Right ventricle myocardium superior (tissue), 1 donor: ENCODE results near the gene SUPV3L1. TPM values are rescaled to one million over a fixed set of nuclear protein-coding genes. Genes with fewer than 3 reads are reported as not detected.
"Not testable (repeated sequence)": the region's sequence is repeated elsewhere in the genome, so short reads cannot be mapped to it uniquely, and the experiment has no call there.

Source experiments
- ATAC-seq: fragments of 200-7000 bp; cut with Tn5 transposase; one replicate; pipeline ENCODE4 v1.9.1; 2020; ENCODE audit warnings: mild to moderate bottlenecking; ENCODE audit not compliant: poor library complexity
- DNase-seq: peaks from one replicate; pipeline ENCODE4 v3.0.0-alpha.2; 2020
- intact Hi-C: fragments of 100-400 bp; cut with DNase I; formaldehyde crosslinking; loops from one replicate; pipeline ENCODE4 v1.11.2; 2022
- long read RNA-seq: library from polyadenylated mRNA; unstranded; transcript quantifications from one replicate; pipeline ENCODE4 v2.0.0, GENCODE V29; 2021
- total RNA-seq: library from RNA; stranded (reverse); fragmentation: NEBNext Ultra II Directional; extraction: Animal tissue kit (Norgen Biotek cat#: 25700); gene quantifications from one replicate; pipeline ENCODE4 v1.2.1, GENCODE V29; 2021
- donor health status: DM: no; HTN: yes; CAD: no; lungs with severe emphysema.

Gene SUPV3L1
- total RNA-seq: 36.4 TPM
- long read RNA-seq, transcript SUPV3L1-203 (6 exons, 2,392 nt): minor isoform, 16 of 135 reads
- long read RNA-seq, transcript SUPV3L1-201 (15 exons, 2,484 nt): major isoform, 100 of 135 reads
- long read RNA-seq, partial matches to known transcripts: 4 of 135 reads
- long read RNA-seq, other reads (novel, unspliced or antisense): 15 of 135 reads

DNA sequence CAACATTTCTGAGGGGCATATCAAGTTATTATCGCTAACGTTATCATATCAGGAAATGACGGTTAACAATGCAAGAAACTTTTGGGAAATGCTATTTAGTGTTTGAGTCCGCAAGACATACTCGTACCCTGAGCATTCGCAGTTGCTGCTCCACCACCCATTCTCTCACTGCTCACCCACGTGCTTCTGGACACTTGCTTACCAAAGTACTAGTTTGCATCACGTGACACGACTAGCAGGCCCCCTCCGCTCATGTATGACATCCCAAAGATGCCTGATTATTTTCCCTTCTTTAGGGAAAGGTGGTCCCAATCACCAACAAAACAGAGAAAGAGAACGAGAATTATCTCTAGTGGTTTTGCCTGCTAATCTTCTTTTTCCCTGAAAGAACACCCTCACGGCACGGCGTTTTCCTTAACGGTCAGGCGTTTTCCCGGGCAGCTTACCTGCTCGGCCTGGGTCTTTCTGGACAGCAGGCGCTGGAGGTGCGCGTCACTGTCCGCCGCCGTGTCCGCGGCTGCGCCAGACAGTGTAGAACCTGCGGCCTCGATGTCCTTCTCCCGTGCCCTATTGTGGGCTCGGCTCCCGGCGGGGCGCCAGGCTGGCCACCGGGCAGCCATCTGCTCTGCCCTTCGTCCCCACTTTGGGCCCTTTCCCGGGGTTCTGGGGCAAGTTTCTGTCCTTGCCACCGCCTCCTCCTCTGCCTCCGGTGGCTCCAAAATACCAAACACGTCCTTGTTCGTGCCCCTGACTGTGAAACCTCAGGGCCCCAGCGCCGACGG lies at the start of gene SUPV3L1:
Gene SUPV3L1 (plus strand): TSS at position 492 of the 782 bp plus-strand sequence. CDS start 58 bp downstream, at position 550.
- ATAC-seq (peak; percentile 98), DNase-seq (peak; percentile 95)
- intact Hi-C loops: no loop called here

DNA sequence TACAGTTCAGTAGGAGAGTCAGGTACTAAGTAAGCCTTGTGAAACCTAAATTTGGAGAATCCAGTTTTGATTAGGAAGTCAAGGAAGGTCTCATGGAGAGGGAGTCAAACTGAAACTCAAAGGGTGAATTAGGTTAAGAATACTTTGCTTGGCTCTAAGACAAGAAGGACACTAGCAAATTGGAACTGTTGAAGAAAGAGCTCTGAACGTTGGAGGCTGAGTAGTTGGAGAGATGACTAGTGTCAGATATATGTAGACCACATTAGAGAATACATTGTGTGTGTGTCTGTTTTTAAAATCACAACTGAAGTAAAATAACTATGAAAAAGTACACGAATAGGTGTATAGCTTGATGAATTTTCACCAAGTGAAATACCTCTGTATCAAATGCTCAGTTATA lies 49.8 kb upstream of the SUPV3L1 start:
- DNase-seq: no peak
- ATAC-seq: peak; percentile 20
- intact Hi-C loops: no loop called here

DNA sequence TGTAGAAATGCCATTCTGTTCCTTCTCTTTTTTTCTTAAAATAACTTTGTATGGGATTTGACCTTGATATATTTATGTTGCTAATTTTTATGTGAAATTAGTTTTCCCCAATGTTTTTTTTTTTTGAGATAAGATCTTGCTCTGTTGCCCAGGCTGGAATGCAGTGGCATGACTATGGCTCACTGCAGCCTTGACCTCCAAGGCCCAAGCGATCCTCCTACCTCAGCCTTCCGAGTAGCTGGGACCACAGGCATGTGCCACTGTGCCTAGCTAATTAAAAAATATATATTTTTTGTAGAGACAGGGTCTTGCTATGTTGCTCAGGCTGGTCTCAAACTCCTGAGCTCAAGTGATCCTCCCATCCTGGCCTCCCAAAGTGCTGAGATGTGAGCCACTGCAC lies 40.1 kb upstream of the SUPV3L1 start:
- DNase-seq: no peak
- no peak for ATAC-seq
- intact Hi-C loops: no loop called here

DNA sequence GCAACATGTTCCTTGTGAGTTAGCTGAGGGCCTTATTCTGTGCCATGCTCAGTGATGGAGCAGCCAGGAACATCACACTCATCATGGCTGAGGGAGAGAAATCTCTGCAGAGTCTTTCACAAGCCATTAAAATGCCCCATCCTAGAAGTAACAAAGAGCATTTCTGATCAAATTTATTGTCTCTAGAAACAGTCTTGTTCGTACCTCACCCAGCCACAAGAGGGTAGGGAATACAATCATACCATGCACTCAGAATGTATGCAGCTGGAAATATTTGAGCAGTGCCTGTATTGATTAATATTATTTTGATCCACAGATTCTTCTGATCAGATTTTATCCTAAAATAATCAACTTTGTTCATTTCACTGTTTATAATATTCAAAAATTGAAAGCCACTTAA lies 38.7 kb upstream of the SUPV3L1 start:
- no peak for ATAC-seq
- intact Hi-C loops: no loop called here
- no peak for DNase-seq

DNA sequence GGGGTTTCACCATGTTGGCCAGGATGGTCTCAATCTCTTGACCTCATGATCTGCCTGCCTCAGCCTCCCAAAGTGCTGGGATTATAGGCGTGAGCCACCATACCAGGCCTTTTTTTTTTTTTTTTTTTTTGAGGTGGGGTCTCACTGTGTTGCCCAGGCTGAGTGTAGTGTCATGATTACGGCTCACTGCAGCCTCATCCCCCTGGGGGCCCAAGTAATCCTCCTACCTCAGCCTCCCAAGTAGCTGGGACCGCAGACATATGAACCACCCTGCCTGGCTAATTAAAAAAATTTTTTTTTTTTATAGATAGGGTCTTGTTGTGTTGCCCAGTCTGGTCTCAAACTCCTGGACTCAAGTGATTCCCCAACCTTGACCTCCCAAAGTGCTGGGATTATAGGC lies 38.0 kb upstream of the SUPV3L1 start:
- ATAC-seq, intact Hi-C loops, DNase-seq: not testable (repeated sequence)

DNA sequence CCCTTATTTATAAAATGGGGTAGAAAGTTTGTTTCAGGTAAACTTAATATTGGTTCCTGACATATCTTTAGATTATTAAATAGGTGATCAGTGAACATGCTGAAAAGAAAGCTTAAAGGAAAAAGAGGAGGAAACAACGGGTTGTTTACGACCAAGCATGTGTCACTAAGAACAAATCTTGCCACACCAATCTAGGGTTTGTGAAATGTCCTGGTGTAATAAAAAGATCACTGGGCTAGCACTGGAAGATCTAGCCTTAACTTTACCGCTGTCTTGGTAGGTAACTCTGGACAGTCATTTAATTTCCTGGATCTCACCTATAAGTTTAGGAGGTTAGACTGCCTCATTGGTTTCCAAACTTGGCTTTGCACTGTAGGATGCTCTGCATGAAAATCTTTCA lies 37.1 kb upstream of the SUPV3L1 start:
- no peak for DNase-seq
- intact Hi-C loops: no loop called here
- ATAC-seq: no peak

DNA sequence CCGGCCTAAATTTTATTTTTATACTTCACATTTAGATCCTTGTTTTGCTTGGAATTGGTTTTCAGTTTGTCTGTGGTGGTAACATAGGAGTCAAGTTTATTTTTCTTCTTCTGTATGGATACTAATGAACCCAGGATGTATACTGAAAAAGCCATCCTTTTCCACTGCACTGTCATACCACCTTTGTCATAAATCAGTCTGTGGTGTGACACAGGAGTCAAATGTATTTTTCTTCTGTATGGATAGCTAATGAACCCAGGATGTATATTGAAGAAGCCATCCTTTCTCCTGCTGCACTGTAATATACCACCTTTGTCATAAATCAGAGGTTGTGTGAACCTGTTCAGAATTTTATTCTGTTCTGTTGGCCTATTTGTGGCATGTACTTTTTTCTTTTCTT lies 34.7 kb upstream of the SUPV3L1 start:
- ATAC-seq: no peak
- intact Hi-C loops: no loop called here
- DNase-seq: no peak

DNA sequence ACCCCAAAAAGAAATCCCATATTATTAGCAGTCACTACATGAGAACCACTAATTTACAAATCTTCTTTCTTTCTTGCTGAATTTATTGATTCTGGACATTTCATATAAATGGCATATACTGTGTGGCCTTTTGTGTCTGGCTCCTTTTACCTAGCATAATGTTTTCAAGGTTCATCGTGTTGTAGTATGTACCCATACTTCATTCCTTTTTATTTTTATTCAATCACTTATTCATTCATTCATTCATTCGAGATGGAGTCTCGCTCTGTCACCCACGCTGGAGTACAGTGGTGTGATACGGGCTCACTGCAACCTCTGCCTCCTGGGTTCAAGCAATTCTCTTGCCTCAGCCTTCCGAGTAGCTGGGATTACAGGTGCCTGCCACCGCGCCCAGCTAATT lies 34.2 kb upstream of the SUPV3L1 start:
- no peak for DNase-seq
- intact Hi-C loops: no loop called here
- no peak for ATAC-seq

DNA sequence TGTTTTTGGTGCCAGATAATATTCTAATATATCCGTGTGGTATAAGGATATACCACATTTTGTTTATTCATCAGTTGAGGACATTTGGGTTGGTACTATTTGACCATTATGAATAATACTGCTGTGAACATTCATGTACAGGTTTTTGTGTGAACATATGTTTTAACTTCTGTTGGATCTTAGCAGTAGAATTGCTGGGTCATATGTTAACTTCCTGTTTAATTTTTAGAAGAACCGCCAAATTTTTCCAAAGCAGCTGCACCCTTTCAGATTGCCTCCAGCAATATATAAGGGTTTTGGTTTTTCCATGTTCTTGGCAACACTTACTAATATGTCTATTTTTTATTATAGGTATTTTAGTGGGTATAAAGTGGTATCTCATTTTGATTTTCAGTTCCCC lies 33.3 kb upstream of the SUPV3L1 start:
- no peak for DNase-seq
- intact Hi-C loops: no loop called here
- ATAC-seq: no peak

DNA sequence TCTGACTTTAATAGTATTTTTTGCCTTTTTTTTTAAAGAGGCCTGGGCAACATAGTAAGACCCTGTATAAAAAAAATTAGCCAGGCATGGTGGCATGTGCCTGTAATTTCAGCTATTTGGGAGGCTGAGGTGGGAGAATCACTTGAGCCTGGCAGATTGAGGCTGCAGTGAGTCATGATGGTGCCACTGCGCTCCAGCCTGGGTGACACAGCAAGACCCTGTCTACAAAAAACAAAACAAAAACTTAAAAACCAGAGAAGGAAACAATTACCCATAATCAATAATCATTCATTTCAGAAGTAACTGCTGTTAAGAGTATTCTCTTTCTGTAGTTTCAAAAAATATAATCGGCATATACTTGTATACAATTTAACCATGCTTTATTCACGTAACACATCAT lies 28.1 kb upstream of the SUPV3L1 start:
- intact Hi-C loops: no loop called here
- DNase-seq: no peak
- ATAC-seq: no peak

DNA sequence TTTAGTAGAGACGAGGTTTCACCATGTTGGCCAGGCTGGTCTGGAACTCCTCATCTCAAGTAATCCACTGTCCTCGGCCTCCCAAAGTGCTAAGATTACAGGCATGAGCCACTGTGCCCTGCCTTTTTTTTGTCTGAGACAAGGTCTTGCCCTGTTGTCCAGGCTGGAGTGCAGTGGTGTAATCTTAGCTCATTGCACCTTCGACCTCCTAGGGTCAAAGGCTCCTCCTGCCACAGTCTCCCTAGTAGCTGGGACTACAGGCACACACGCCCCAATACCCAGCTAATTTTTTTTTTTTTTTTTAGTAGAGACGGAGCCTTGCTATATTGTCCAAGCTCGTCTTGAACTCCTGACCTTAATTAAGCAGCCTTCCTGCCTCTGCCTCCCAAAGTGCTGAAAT lies 26.8 kb upstream of the SUPV3L1 start:
- no peak for ATAC-seq
- no peak for DNase-seq
- intact Hi-C loops: no loop called here

DNA sequence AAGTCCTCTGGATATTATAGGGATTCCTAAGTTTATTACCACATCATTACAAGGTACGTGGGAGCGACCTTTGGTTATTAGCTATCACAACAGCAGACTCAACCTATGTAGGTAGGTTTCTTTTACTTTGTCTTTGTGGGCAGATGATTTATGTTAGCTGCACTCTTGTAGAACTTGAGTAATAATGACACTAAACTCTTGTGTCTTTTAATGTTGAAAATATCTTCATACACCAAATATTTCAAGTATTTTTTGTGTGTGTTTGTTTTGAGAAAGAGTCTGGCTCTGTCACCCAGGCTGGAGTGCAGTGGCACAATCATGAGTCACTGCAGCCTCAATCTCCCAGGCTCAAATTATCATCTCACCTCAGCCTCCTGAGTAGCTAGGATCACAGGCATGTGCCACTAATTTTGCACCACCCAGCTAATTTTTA lies 19.2 kb upstream of the SUPV3L1 start:
- DNase-seq (no peak), ATAC-seq (no peak)
- intact Hi-C loops: no loop called here

DNA sequence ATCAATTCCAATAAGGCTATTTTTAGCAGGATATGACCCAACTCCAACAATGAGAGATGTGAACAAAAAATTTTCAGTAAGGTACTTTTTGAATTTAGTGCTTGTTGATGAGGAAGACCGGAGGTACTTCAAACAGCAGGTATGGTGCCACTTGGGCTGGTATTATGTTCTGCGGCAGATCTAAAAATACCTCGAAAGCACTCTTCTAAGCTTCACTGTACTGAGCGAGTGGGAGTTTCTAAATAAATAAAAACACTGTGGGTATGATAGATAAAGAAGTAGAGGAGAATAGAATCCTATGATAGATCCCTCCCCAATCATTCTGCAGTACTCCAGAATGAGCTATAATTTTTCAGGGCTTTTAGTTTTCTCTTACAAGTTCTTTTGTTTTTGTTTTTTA lies 11.5 kb upstream of the SUPV3L1 start:
- DNase-seq (no peak), ATAC-seq (peak; percentile 46)
- intact Hi-C loops: no loop called here

DNA sequence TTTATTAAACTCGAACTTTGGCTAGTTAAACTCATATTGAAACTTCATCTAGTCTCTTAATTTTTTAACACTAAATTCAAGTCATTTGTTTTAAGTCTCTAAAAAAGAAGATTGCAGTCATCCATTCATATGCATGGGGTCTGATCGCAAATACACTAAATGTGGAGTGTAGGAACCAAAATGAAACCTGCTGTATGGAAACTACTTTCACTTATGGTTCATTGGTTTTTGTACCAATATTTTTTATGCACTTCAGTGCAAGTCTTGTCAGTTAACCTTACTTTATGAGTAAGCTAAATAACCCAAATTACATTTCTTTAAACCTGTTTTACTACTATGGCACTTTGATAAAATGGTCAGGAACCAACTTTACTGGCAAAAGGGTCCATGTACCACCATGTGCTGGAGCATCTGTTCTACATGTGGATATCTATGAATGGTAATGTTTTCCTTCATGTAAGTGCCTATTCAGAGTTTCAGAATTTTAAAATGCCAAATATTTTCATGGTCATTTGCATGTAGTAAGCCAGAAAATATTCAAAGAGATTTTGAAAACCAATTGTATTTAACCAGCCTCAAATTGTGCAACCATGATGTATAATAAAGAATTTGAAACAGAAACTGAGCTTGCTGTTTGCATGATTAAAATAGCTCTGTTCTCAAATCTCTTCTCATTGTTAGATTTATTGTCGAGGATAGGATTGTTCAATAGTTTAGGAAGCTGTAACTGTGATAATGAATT lies 7.6 kb upstream of the SUPV3L1 start:
- DNase-seq (no peak), ATAC-seq (no peak)
- intact Hi-C loops: no loop called here

DNA sequence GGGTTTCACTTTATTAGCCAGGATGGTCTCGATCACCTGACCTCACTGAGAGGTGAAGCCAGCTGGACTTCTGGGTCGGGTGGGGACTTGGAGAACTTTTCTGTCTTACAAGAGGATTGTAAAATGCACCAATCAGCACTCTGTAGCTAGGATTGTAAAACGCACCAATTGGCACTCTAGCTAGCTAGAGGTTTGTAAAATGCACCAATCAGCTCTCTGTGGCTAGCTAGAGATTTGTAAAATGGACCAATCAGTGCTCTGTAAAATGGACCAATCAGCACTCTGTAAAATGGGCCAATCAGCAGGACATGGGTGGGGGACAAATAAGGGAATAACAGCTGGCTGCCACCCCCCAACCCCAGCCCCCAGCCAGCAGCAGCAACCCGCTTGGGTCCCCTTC lies 4.7 kb upstream of the SUPV3L1 start:
- ATAC-seq, DNase-seq, intact Hi-C loops: not testable (repeated sequence)

DNA sequence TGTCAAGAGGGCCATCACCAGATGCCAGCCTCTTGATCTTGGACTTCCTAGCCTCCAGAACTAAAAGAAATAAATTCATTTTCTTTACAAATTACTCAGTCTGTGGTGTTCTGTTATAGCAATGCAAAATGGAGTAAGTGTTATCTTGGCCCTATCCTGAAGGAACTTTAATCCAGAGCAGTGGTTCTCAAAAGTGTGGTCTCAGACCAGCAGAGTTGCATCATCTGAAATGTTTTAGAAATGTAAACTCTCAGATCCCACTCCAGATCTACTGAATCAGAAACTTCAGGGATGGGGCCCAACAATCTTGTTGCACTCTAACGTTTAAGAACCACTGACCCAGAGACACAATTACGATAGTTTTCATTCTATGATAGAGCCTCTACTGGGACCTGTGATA lies 3.2 kb upstream of the SUPV3L1 start:
- DNase-seq (no peak), ATAC-seq (no peak)
- intact Hi-C loops: no loop called here

DNA sequence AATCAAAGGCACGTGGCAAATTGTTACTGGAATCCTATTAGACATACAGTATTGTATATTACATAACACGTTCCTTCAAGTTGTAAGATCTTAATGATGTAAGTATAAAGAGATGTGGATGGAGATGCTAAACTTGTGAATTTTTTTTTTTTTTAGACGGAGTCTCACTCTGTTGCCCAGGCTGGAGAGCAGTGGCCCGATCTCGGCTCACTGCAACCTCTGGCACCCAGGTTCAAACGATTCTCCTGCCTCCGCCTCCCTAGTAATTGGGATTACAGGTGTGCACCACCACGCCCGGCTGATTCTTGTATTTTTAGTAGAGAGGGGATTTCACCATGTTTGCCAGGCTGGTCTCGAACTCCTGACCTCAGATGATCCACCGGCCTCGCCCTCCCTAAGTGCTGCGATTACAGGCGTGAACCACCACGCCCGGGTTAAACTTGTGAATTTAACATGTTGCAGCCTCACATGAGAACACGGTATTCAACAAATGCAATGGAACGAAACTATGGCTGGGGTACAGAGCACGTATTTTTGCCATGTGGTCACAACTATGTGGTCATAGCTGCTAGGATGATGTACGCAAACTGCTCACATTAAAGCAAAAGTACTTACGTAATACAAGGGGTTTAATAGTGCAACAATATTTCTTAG lies 818 bp upstream of the SUPV3L1 start:
- DNase-seq: no peak
- peak; percentile 8 for ATAC-seq
- intact Hi-C loops: no loop called here

DNA sequence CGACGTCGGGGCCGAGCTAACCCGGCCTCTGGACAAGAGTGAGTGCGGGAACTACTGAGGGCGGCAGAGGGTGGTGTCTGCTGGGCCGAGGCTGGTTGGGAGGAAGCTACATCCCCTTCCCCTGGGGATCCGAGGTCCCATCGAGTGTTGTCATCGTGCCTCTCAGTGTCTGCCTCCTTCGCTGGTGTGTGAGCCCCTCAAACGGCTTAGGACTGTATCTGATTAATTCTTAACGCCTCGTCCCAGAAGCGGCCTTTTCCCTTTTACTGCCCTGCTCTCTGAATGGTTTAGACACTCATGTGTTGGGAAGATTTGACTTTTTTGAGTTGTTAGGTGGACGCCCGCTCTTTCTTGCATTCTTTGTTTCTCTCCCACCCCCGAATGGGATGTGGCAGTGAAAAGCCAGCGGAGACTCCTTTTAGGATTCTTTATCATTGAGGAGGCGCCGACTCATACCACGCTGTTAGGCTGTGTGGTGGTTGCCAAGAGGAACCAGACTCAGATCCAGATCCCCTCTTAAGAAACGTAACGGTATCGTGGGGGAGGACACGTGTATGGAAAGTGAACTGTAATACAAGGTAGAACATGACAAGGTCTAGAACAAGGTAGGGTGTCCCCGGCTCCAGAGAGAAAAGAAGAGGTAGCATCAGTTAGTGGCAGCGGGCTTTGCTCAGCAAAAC lies 631 bp downstream of the SUPV3L1 start:
- ATAC-seq (no peak), DNase-seq (peak; percentile 48)
- intact Hi-C loops: no loop called here

DNA sequence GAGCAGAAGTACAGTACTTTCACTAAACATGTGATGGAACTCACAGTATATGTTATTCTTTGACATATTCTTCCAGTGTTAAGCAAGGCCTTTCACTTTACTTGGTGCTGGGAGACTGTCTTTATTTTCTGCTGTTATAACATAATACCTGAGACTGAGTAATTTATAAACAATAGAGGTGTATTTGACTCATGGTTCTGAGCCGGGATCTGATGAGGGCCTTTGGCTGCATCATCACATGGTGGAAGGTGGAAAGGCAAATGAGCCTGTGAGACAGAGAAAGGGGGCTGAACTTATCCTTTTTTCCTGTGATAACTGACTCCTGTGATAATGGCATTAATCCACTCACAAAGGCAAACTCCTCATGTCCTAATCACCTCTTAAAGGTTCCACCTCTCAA lies 1.4 kb downstream of the SUPV3L1 start:
- no peak for DNase-seq
- intact Hi-C loops: no loop called here
- no peak for ATAC-seq
